ENCODE measurements around the gene RGS14.
"Not testable (repeated sequence)": the region's sequence is repeated elsewhere in the genome, so short reads cannot be mapped to it uniquely, and the experiment has no call there.

The RGS14 gene

DNA sequence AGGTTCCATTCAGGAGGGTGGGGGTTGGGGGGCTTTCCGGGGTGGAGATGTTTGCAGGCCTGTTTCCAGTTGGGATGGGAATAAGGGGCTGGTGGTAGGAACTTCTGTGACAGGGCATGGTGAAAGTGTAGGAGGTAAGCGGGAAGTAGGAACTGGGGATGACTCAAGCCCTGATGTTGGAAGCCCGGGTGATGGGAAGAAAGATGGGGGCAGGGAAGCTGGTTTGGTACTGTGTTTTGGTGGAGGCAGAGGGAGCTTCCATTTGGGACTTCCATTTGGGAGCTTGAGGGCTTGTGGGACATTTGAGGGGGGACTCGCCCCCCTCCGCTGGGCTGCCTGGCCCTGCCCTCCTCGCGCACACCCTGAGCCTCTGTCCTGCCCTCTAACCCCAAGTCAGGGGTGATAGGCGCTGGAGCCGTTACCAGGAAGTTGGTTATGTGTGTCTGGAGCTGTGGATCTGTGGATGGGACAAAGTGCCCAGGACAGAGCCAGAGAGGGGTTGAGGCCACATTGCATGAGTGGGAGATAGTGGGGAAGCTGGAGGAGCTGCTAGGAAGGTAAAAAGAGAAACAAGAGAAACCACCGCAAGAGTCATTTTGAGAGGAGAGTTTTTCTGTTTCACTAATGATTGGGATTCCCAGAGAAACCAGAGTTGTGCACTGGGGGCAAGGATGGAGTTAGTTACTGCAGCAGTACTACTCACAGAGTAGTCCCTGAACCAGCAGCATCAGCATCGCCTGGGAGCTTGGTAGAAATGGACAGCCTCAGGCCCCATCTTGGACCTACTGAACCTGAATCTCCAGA, 6.6 kb downstream of the RGS14 start:
- no peak for DNase-seq (ENCODE audit: low spot score)

- DNase-seq (ENCODE audit: low spot score), result no peak
Measured at GRCh38 chr5:177365845-177366527, 8.3 kb downstream of the RGS14 start.

DNA sequence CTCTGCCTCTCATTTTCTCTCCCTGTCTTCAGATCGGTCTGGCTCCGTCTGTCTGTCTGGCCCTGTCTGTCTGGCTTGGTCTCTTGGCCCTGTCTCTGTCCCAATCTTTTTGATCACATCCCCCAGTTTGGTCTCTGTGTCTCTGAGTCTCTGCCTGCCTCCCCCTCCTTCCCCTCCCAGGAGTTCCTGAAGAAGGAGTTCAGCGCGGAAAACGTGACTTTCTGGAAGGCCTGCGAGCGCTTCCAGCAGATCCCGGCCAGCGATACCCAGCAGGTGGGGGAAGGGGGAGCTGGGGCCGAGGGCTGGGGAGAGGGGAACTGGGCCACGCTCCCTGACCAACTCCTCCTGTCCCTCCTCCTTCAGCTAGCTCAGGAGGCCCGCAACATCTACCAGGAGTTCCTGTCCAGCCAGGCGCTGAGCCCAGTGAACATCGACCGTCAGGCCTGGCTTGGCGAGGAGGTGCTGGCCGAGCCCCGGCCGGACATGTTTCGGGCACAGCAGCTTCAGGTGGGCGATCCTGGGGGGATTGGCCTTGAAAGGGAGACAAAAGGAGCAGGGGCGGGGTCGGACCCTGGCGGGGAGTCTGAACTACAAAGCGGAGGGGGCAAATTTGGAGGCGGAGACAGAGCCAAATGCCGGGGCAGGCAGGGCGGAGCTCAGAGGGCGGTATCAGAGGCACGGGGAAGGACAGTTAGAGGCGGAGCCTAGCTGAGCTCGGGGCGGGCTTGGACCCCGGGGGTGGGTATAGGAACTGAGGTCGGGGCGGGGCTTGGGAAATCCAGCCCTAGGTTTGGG, 9.0 kb downstream of the RGS14 start:
- peak; percentile 41 for DNase-seq (ENCODE audit: low spot score)

GRCh38 chr5:177367323-177367848, 9.7 kb downstream of the RGS14 start:
- no peak for DNase-seq (ENCODE audit: low spot score)

DNA sequence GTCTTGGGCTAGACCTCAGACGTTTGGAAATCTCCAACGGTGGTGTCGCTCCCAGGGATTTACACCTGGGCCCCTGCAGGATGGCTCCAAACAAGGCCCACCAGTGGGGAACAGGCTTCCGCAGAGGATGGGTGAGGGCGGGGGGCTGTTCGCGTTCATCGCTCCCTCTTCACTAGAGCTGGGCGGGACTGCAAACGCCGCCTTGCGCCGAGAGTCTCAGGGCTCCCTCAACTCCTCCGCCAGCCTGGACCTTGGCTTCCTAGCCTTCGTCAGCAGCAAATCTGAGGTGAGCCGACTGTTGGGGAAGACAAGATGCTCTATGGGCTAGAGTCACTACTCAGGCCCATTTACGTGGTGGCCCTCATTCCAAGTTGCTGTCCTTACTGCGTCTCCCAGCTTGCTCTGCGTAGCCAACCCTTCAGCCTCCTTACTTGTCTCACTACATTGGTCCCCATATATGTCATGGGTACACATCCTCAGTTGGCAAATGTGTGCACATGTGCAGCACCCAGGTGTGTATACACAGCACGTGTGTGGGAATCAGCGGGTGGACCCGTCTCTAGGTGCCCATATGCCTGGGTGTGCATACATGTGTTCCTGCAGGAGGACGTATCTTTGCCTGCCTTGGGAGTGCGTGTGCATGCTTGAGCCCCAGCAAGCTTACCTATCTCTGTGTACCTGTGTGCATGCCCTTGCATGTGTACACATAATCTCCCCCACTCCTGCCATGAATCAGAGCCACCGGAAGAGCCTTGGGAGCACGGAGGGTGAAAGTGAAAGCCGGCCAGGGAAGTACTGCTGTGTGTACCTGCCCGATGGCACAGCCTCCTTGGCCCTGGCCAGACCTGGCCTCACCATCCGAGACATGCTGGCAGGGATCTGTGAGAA, 10.5 kb downstream of the RGS14 start:
- no peak for DNase-seq (ENCODE audit: low spot score)

- DNase-seq (ENCODE audit: low spot score), result peak; percentile 67
Measured at GRCh38 chr5:177368869-177369644, 11.3 kb downstream of the RGS14 start.

- peak; percentile 30 for DNase-seq (ENCODE audit: low spot score)
Measured at GRCh38 chr5:177369645-177370440, 12.1 kb downstream of the RGS14 start.

DNA sequence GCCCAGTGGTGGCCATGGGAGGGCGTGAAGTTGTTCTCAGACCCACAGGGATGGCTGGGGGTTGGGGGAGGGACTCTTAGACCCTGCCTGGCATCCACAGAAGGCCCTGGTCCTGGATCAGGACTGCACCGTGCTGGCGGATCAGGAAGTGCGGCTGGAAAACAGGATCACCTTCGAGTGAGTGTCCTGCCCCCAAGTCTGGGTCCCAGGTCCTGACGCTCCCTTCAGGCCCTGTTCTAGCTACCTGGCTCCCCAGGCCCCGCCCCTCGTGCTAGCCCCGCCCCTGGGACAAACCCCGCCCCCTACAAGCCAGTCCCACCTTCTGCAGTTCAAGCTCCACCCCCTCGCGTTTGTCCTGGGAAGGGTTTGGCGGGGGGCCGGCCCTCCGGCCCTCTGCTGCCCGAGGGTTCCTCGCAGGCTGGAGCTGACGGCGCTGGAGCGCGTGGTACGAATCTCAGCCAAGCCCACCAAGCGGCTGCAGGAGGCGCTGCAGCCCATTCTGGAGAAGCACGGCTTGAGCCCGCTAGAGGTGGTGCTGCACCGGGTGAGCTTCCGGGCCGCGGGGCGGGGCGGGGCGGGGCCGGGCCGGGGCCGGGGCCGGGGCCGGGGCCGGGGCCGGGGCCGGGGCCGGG, 12.9 kb downstream of the RGS14 start:
- DNase-seq (ENCODE audit: low spot score), result peak; percentile 75

DNA sequence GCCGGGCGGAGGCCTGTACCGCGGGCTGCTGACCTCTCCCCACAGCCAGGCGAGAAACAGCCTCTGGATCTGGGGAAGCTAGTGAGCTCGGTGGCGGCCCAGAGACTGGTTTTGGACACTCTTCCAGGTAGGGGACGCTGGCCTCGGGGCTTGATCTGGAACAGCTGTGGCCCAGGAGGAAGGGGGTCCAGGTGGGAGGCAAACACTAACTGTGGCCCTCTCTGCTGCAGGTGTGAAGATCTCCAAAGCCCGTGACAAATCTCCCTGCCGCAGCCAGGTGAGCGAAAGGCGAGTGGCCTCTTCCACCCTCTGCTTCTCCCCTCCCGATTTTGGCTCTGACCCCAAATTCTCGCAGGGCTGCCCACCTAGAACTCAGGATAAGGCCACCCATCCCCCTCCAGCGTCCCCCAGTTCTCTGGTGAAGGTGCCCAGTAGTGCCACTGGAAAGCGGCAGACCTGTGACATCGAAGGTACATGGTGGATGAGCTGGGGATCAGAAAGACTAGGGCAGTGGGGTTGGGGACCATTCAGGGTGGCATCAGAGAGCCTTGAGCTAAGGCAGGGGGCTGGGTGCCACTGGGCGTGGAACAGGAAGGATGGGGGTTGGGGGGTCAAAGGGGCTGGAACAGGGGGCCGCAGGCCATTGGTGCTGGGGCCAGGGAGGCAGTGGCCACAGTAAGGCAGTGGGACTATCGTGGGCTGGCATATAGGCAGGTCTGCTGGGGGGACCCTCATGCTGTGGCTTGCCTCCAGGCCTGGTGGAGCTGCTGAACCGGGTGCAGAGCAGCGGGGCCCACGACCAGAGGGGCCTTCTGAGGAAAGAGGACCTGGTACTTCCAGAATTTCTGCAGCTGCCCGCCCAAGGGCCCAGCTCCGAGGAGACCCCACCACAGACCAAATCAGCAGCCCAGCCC, 13.7 kb downstream of the RGS14 start:
- DNase-seq (ENCODE audit: low spot score), result no peak

DNA sequence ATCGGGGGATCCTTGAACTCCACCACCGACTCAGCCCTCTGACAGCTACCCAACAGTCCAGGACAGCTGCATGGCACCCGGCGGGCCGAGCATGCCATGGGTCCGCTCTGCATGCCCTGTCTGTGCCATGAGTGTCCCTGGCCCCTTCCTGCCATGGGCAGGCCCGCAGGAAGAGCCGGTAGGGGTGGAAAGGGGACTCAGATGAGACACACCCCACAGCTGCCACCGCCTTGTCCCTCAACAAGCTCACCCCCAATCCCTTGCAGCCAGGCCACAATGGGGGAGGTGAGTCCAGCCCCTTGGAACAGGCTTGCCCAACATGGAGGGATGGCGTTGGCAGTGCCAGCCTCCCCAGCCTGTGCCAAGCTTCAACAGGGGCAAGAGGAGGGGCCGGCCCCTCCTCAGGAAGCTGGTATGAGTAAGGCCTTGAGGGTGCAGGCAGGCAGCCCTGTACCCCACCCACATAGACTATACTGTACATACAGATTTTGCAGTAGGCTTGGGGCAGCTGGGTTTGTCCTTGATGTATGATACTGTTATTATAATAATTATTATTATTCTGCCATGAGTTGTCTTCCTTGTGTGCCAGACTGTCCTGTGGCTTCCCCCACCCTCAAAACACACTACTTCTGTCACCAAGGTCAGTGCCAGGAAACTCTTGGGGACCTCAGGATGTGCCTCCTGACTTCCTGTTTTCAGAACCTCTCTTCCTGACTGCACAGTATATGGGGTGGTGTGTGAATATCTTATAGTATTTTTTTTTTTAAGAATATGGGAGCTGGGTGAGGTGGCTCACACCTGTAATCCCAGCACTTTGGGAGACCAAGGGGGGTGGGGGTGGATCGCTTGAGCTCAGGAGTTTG, 14.5 kb downstream of the RGS14 start:
- DNase-seq (ENCODE audit: low spot score), result no peak

DNA sequence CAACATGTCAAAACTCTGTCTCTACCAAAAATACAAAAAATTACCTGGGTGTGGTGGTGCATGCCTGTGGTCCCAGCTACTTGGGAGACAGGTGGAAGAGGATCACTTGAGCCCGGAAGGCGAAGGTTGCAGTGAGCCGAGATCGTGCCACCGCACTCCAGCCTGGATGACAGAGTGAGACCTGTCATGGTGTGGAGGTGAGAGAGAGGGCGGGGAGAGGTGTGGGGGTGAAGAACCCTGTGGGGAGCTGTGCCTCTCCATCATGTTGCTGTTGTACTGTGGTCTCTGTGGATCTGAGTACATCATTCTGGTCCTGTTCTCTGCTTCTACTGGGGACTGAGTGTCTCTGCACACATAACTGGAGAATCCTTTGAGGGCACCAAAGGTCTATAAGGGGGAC, 15.2 kb downstream of the RGS14 start:
- DNase-seq (ENCODE audit: low spot score), result no peak

DNA sequence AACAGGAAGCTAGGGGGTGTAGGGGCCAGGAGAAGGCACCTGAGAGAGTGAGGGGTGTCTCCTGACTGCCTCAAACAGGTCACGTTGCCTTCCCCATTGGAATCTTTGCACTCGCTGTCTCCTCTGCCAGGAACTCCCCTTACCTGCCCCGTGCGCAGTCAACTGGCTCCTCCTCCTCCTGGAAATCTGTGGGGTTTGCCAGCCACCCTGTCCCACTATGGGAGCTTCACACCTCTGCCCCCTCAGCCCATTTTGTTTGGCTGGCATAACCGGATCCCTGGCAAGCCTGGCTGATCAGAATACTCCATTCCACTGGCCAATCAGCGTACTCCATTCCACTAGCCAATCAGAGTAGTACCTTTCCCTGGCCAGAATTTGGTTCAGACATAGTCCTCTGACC, 16.1 kb downstream of the RGS14 start:
- no peak for DNase-seq (ENCODE audit: low spot score)

DNA sequence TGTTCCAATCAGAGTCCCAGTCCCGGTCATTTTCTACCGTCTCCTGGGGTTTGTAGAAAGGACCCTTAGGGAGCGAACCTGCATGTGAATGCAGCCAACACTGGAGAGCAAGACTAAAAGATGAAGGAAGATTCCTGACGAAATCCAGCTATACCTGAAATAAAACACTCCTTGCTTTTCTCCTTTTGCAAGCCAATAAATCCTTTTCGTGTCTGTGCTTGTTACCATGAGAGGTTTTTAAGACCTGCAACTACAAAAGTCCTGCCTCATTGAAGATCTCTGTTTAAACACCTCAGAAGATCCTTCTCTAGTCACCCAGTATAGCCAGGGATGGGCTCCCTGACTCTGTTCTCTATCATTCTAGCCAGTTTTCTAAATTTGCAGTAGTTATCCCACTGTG, 16.5 kb downstream of the RGS14 start:
- DNase-seq (ENCODE audit: low spot score), result no peak

- DNase-seq (ENCODE audit: low spot score), result not testable (repeated sequence)
Measured at GRCh38 chr5:177375516-177375915, 17.8 kb downstream of the RGS14 start.

- no peak for DNase-seq (ENCODE audit: low spot score)
Measured at GRCh38 chr5:177376107-177376506, 18.4 kb downstream of the RGS14 start.

GRCh38 chr5:177377851-177378776, 20.4 kb downstream of the RGS14 start:
- DNase-seq (ENCODE audit: low spot score), result no peak

All from hematopoietic multipotent progenitor cell treated with erythropoietin and hydrocortisone succinate and interleukin-3 and kit ligand, for 15 days (in vitro differentiated cells).